GM12801 (cell line): ENCODE results near the gene CDH12.

ENCODE experiments used
- TF ChIP-seq, protein P1 (sequence below): IDR thresholded peaks from one replicate; pipeline ENCODE4 v1.5.1; 2011; ENCODE audit warnings: control low read depth; ENCODE audit not compliant: insufficient read length; ENCODE audit errors: extremely low read depth

CDH12 gene

DNA sequence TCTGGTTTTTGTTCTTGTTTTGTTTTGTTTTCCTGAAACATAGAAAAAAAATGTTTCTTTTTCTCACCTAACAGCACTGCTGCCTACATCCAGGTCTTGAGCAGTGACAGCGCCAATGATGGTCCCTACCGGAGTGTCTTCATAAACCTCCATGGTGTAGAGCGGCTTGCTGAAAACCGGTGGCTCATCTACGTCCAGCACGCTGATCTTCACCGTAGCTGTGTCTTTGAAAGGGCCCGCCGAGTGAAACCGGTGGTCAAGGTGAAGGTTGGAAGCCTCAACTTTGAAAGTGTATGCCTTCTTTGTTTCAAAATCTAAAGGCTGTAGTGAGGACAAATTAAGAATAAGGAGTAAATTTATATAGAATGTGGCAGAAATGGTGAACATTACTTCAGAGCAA, 1051.0 kb downstream of the CDH12 start:
- TF ChIP-seq, protein P1, sequence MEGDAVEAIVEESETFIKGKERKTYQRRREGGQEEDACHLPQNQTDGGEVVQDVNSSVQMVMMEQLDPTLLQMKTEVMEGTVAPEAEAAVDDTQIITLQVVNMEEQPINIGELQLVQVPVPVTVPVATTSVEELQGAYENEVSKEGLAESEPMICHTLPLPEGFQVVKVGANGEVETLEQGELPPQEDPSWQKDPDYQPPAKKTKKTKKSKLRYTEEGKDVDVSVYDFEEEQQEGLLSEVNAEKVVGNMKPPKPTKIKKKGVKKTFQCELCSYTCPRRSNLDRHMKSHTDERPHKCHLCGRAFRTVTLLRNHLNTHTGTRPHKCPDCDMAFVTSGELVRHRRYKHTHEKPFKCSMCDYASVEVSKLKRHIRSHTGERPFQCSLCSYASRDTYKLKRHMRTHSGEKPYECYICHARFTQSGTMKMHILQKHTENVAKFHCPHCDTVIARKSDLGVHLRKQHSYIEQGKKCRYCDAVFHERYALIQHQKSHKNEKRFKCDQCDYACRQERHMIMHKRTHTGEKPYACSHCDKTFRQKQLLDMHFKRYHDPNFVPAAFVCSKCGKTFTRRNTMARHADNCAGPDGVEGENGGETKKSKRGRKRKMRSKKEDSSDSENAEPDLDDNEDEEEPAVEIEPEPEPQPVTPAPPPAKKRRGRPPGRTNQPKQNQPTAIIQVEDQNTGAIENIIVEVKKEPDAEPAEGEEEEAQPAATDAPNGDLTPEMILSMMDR = no peak

DNA sequence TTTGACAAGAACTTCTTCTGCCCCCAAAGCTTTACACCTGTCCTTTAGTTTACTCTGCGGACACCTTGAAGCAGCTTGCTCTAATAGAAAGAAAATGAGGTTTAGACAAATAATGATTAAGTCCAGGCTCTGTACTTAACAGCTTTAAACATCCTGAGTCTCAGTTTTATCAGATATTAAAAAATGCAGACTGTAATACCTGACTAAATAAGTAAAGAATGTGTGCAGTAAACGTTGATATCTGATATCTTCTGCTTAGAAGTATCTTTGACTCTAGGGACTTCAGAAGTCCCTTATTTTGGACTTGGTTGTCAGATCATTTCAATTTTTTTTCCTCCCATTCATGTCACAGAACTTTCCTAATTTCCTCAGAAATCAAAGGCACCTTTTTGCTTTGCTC, 1060.4 kb downstream of the CDH12 start:
- TF ChIP-seq, protein P1 = no peak

DNA sequence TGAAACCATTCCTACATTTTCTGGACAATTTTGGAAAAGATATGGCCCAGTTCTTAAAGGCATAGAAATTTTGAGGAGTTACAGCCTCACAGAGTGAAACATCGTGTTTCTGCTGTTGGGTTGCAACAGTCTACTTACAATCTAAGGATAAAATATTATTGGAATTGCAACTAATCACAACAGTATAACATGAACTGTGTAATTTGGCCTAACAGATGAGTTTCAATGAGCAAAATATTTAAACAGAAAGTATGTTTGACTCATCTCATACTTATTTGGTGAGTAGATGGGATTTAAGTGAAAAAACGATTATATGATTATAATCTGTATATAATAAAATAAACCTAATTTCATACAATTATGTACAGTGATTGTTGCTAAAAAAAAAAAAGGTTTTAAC, 1061.8 kb downstream of the CDH12 start:
- TF ChIP-seq, protein P1 = no peak

DNA sequence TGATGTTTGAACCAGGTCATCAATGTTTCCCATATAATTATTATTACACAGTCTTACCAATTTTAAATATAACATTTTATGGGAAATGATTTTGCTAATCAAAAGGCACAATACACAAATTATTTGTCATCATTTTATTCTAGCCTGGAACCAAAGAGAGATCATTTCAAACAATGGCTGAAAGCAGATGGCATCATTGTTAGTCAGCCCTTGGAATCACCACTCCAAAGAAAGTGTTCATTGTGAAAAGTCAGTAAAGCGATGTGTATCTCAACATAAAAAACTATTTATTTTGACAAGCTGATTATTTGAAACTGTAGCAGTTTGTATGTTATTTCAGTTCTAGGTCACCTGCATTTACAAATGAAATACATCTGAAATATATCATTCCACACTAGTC, 1068.7 kb downstream of the CDH12 start:
- TF ChIP-seq, protein P1 = no peak

DNA sequence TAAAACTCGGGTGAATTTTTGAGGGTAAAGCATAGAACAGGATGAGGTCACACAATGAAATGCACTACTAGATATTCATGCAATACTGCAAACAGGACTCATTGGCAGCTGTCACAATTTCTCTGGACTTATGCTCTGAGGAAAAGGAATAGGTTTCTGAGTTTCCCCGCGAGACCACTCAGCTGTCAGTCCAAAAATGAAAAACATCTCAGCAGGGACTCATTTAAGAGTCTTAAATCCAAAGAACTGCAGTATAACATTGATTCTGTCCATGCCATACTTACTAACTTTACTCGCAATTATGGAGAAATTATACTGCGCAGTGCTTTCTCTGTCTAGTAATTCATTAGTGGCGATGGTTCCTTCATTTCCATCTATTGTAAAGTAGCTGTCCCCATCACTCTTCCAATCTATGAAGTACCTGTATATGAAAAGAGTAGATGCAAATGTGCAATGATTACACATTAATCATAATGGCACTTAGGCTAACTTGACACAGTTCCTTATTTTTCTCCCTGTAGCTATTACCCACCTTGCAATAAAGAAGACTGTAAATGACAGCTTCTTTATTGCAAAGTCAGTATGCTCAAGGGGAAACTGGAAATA, 1070.0 kb downstream of the CDH12 start:
- TF ChIP-seq, protein P1 = no peak

DNA sequence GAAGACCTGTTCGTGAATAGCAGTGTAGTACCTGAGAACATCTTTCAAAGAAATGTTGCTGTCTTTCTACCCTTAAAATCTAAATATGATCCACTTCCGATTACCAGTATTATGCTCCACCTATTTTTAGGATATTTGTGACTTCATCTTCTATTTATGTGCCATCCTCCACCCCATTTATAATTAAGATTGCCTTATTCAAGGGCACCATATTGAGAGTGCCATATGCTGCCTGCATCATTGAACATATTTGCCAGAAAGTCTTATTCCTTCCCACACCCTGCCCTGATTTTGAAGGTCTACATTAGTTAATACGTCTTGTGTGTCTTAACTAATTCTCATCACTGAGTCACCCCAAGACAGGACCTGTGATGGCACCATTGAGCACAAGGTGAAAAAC, 1076.7 kb downstream of the CDH12 start:
- TF ChIP-seq, protein P1 = no peak

DNA sequence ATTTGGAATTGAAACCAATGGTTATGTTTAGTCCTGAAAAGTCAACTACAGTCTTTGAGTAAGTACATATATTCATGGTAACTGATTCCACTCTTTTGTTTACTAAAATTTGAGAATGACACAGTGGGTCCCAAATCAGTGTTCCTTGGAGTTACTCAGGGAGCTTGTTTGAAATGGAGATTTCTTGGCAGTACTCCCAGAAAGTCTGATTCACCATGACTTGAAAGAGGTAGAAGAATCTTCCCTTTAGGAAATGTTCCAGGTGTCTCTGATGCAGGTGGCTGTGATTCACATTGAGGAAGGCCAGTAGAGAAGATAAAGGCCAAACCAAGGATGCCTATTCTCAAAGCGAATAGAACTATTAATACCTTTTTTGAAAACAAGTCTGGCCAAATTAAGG, 1078.3 kb downstream of the CDH12 start:
- TF ChIP-seq, protein P1 = no peak
